ENCODE measurements around the gene PTPRS.

DNA sequence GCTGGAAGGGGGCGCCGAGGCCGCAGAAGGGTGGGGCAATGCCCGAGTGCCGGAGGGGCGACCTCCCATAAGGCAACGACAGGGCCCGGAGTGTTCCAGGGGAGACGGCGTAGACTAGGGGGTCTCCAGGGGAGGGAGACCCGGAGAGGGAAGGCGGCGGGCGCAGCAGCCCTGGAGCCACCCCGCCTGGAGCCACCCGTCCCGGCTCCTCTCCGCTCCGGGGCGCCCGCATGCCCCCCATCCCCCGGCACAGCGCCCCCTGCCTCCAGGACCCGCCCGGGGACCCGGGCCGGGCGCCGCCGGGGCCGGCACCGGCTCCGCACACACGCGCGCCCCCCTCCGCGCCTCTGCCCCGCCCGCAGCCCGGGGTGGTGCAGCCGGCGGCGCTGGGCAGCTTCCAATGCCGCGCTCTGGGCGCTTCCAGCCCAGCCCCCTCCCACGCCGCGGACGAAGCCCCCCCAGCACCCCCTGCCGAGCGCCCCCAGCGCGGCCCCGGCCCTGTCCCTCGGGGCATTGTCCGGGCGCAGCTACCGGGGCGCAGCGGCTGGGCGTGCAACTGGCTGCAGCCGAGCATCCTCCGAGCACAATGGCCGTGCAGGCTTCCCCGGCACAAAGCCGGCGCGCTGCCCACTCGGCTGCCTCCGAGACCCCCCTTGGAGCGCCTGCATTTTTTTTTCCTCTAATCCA, 519 bp downstream of the PTPRS start:
- TF ChIP-seq, protein P1, sequence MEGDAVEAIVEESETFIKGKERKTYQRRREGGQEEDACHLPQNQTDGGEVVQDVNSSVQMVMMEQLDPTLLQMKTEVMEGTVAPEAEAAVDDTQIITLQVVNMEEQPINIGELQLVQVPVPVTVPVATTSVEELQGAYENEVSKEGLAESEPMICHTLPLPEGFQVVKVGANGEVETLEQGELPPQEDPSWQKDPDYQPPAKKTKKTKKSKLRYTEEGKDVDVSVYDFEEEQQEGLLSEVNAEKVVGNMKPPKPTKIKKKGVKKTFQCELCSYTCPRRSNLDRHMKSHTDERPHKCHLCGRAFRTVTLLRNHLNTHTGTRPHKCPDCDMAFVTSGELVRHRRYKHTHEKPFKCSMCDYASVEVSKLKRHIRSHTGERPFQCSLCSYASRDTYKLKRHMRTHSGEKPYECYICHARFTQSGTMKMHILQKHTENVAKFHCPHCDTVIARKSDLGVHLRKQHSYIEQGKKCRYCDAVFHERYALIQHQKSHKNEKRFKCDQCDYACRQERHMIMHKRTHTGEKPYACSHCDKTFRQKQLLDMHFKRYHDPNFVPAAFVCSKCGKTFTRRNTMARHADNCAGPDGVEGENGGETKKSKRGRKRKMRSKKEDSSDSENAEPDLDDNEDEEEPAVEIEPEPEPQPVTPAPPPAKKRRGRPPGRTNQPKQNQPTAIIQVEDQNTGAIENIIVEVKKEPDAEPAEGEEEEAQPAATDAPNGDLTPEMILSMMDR (IDR thresholded peaks at IDR 0.05): no peak
- no peak for TF ChIP-seq POLR2A (IDR thresholded peaks at IDR 0.05)

Measured in lower leg skin (tissue), 3 donors.